Left renal cortex interstitium (tissue), 4 donors: ENCODE results near the gene CPLX4. TPM values are rescaled to one million over a fixed set of nuclear protein-coding genes. Genes with fewer than 3 reads are reported as not detected.

Experiments used
- DNase-seq, 4 donors: peaks; one replicate each; pipeline ENCODE4 v3.0.0-alpha.2; 2013; ENCODE audit warnings: low read depth in 4 of 4, low spot score in 2 of 4, missing footprints in 1 of 4
- polyA plus RNA-seq, 4 donors: library from polyadenylated mRNA; unstranded; fragments of 120-200 nt; gene quantifications; one replicate each; pipeline ENCODE4 v1.2.1, GENCODE V29; 2013; ENCODE audit not compliant: insufficient read length in 4 of 4

Gene CPLX4
- polyA plus RNA-seq, 4 donors, result 0.13 to 0.24 (median 0.17) TPM

GRCh38 chr18:59246796-59247195 is 71.7 kb downstream of the CPLX4 start:
- DNase-seq, result no peak

Other genes starting within 250 kb of the CPLX4 start
- 10 to 100 TPM; 59.3 to 84.1 (median 72.4) TPM for gene SEC11C, start 178.8 kb downstream of the CPLX4 start, polyA plus RNA-seq
- gene GRP, start 98.5 kb downstream of the CPLX4 start, polyA plus RNA-seq, result 1 to 10 TPM in 3 of 4 donors, under 1 TPM in 1; 0.55 to 3.3 (median 1.7) TPM
- not detected for gene RAX, start 45.2 kb downstream of the CPLX4 start, polyA plus RNA-seq
- 100 to 1,000 TPM in 3 of 4 donors, 10 to 100 TPM in 1; 99.3 to 128 (median 108) TPM for gene LMAN1, start 40.6 kb upstream of the CPLX4 start, polyA plus RNA-seq